HepG2 (cell line): ENCODE data around the gene IL22RA1. TPM values are rescaled to one million over a fixed set of nuclear protein-coding genes. Genes with fewer than 3 reads are reported as not detected.

Experiments
- ASH2L ChIP-seq: fragments of 300-600, 200-600 bp; sonication (generic); IDR thresholded peaks from 2 replicates; pipeline ENCODE4 v1.7.0; 2017; ENCODE audit warnings: low read depth, mild to moderate bottlenecking, moderate library complexity, mixed read lengths, low read length; ENCODE audit not compliant: insufficient read length
- ETV6 ChIP-seq: sonication (generic); formaldehyde crosslinking; conservative IDR thresholded peaks from 2 replicates; pipeline ENCODE4 v1.4.0; 2020; ENCODE audit warnings: missing genetic modification reagents
- FOXM1 ChIP-seq: sonication (generic); formaldehyde crosslinking; IDR thresholded peaks from 2 replicates; pipeline ENCODE4 v1.5.0; 2020; ENCODE audit warnings: missing genetic modification reagents
- GABPA ChIP-seq, 2 experiments: IDR thresholded peaks; 2 replicates each; pipeline ENCODE4 v1.6.1; 2011 to 2016; ENCODE audit warnings: low read depth in 2 of 2, low read length in 1 of 2, missing biosample characterization in 1 of 2, missing genetic modification characterization in 1 of 2
- GABPB1 ChIP-seq: IDR thresholded peaks from 2 replicates; pipeline ENCODE4 v1.6.1; 2016; ENCODE audit warnings: mild to moderate bottlenecking, missing genetic modification reagents, moderate library complexity, missing compliant biosample characterization
- KLF12 ChIP-seq: sonication (generic); formaldehyde crosslinking; IDR thresholded peaks from 2 replicates; pipeline ENCODE4 v1.4.0; 2020; ENCODE audit warnings: missing genetic modification reagents, borderline replicate concordance
- NFKB2 ChIP-seq: sonication (generic); formaldehyde crosslinking; IDR thresholded peaks from 2 replicates; pipeline ENCODE4 v1.4.0; 2020; ENCODE audit warnings: missing genetic modification reagents, borderline replicate concordance
- PHF20 ChIP-seq: sonication (generic); formaldehyde crosslinking; IDR thresholded peaks from 2 replicates; pipeline ENCODE4 v1.5.0; 2020; ENCODE audit warnings: mild to moderate bottlenecking, missing genetic modification reagents
- PPARG ChIP-seq: conservative IDR thresholded peaks from 2 replicates; pipeline ENCODE4 v1.6.1; 2016; ENCODE audit warnings: missing biosample characterization, missing genetic modification reagents
- PRPF4 ChIP-seq: fragments of 200-400 bp; formaldehyde crosslinking; IDR thresholded peaks from 2 replicates; pipeline ENCODE4 v1.6.1; 2016; ENCODE audit warnings: low read length, low read depth; ENCODE audit not compliant: poor library complexity, severe bottlenecking
- SIX4 ChIP-seq: sonication (generic); formaldehyde crosslinking; IDR thresholded peaks from 2 replicates; pipeline ENCODE4 v1.4.0; 2020; ENCODE audit warnings: missing genetic modification reagents
- SP2 ChIP-seq: sonication (generic); formaldehyde crosslinking; IDR thresholded peaks from 2 replicates; pipeline ENCODE4 v1.5.1; 2020; ENCODE audit warnings: mild to moderate bottlenecking, missing genetic modification reagents
- TP53 ChIP-seq: sonication (generic); formaldehyde crosslinking; conservative IDR thresholded peaks from 2 replicates; pipeline ENCODE4 v1.4.0; 2020; ENCODE audit warnings: missing genetic modification reagents
- TSC22D2 ChIP-seq: sonication (generic); formaldehyde crosslinking; IDR thresholded peaks from 2 replicates; pipeline ENCODE4 v1.5.1; 2020; ENCODE audit warnings: missing genetic modification reagents, mild to moderate bottlenecking, borderline replicate concordance
- YY1 ChIP-seq: IDR thresholded peaks from 2 replicates; pipeline ENCODE4 v1.6.1; 2011; ENCODE audit warnings: low read length, low read depth, moderate library complexity, mild to moderate bottlenecking; ENCODE audit not compliant: insufficient read depth, insufficient replicate concordance
- ZBTB8A ChIP-seq: sonication (generic); formaldehyde crosslinking; IDR thresholded peaks from 2 replicates; pipeline ENCODE4 v1.4.0; 2020; ENCODE audit warnings: mild to moderate bottlenecking, low read depth, missing genetic modification reagents, borderline replicate concordance
- ZNF687 ChIP-seq: sonication (generic); formaldehyde crosslinking; IDR thresholded peaks from 2 replicates; pipeline ENCODE4 v1.5.1; 2020; ENCODE audit warnings: mild to moderate bottlenecking, missing genetic modification reagents, moderate library complexity
- ZNF747 ChIP-seq: sonication (generic); formaldehyde crosslinking; IDR thresholded peaks from 2 replicates; pipeline ENCODE4 v1.8.1; 2023; ENCODE audit warnings: missing genetic modification reagents, mild to moderate bottlenecking, borderline replicate concordance
- ZNF770 ChIP-seq: sonication (generic); formaldehyde crosslinking; IDR thresholded peaks from 2 replicates; pipeline ENCODE4 v1.5.0; 2020; ENCODE audit warnings: mild to moderate bottlenecking, missing genetic modification reagents
- polyA plus RNA-seq, 8 experiments: library from polyadenylated mRNA; depleted of rRNA in 3 of 8; stranded (reverse) in 7 of 8; unstranded in 1 of 8; fragments of >200 nt; fragmentation: Illumina TruSeq in 4 of 8; extraction: Trizol in 4 of 8; gene quantifications; 2 replicates each; pipeline versions ENCODE4 v1.2.1 to v1.2.3, GENCODE V29; 2011 to 2016; ENCODE audit warnings: low read depth in 4 of 8, missing spikeins in 1 of 8, mixed read lengths in 1 of 8; ENCODE audit not compliant: insufficient read depth in 1 of 8
- total RNA-seq, 5 experiments: library from RNA; depleted of rRNA; stranded (reverse); fragments of >200 nt; fragmentation: Illumina TruSeq; extraction: Trizol; gene quantifications; 2 replicates each; pipeline ENCODE4 v1.2.3, GENCODE V29; 2016; ENCODE audit warnings: low read depth in 1 of 5
- TF ChIP-seq, protein P1 (sequence below): sonication (generic); formaldehyde crosslinking; IDR thresholded peaks from 2 replicates; pipeline ENCODE4 v1.5.1; 2020; ENCODE audit warnings: missing genetic modification reagents, mild to moderate bottlenecking, borderline replicate concordance
- TF ChIP-seq, protein P2 (sequence below): sonication (generic); formaldehyde crosslinking; IDR thresholded peaks from 2 replicates; pipeline ENCODE4 v1.9.0; 2021; ENCODE audit warnings: missing genetic modification reagents, borderline replicate concordance

IL22RA1 gene
- total and polyA plus RNA-seq, 2 of the 13 experiments (the other 11 are each of a cell fraction or from before 2014, with no cell fraction given) = 4.4 to 10.2 TPM

DNA sequence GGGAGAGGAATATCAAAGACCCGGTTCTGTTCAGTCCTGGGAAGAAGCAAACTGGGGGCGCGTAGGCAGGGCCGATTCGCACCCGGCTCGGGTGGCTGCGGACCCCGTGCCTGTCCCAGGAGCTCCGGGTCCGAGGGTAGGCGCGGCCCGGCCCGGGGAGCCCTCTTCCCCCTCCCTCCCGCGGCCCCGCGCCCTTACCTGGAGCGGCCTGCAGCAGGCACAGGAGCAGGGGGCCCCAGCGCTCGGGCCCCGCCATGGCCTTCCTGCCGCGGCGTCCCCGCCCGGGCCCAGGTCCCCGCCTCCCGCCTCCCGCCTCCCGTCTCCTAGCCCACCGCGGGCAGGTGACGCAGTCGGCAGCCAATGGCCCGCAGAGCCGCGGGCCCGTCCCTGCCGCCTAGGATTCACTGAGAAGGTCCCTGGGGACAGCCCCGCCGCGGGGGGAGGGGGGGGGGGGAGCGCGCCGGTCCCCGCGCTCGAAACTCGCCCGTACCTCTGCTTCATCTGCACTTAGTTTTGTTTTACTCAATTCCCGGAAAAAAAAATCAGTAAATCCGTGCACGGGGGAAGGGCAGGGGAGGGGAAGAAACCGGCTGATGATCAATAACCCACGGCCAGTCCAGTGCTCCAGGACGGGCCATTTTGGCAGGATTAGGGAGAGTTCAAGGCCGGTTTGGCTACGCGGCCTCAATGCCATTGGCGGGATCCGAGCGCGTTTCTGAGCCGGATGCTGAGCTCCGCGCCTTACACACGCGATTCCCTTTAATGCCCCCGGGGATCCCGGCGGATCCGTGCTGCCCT, 44.3 kb upstream of the IL22RA1 start, which contains the start of gene IFNLR1 (continued):
- TF ChIP-seq, protein P1, sequence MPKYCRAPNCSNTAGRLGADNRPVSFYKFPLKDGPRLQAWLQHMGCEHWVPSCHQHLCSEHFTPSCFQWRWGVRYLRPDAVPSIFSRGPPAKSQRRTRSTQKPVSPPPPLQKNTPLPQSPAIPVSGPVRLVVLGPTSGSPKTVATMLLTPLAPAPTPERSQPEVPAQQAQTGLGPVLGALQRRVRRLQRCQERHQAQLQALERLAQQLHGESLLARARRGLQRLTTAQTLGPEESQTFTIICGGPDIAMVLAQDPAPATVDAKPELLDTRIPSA (CRISPR knock-in tag) = no peak
- TF ChIP-seq PRPF4 (no peak), ZNF687 (CRISPR knock-in tag) (peak; percentile 93), GABPB1 (peak; percentile 47; the same call in 1 of the 2 replicates), PPARG (CRISPR knock-in tag) (no peak), SP2 (CRISPR knock-in tag) (no peak), TSC22D2 (no peak), TP53 (no peak), GABPA (IDR thresholded peaks at IDR 0.05; ENCODE audit: low read depth, low read length) (no peak), GABPA (CRISPR knock-in tag; IDR thresholded peaks at IDR 0.05; ENCODE audit: low read depth) (no peak), YY1 (peak; percentile 59), ZNF770 (CRISPR knock-in tag) (no peak), KLF12 (CRISPR knock-in tag) (no peak), ZBTB8A (CRISPR knock-in tag) (no peak), FOXM1 (CRISPR knock-in tag) (no peak), ASH2L (peak; percentile 56), ETV6 (no peak), PHF20 (CRISPR knock-in tag) (0 out of 2 replicates have a peak, but pooled peaks have one; percentile 14), ZNF747 (CRISPR knock-in tag) (no peak), SIX4 (CRISPR knock-in tag) (no peak), NFKB2 (CRISPR knock-in tag) (no peak; the same call in 1 of the 2 replicates)
- TF ChIP-seq, protein P2, sequence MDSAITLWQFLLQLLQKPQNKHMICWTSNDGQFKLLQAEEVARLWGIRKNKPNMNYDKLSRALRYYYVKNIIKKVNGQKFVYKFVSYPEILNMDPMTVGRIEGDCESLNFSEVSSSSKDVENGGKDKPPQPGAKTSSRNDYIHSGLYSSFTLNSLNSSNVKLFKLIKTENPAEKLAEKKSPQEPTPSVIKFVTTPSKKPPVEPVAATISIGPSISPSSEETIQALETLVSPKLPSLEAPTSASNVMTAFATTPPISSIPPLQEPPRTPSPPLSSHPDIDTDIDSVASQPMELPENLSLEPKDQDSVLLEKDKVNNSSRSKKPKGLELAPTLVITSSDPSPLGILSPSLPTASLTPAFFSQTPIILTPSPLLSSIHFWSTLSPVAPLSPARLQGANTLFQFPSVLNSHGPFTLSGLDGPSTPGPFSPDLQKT (CRISPR knock-in tag) = no peak
